GM12873 (cell line): Measurements from ENCODE around the gene ENAH.
A peak's percentile ranks its signal among the peaks of the same experiment; 100 is the strongest.

Experiments
- CTCF ChIP-seq: IDR thresholded peaks from 2 replicates; pipeline ENCODE4 v1.5.1; 2012; ENCODE audit warnings: low read depth, mild to moderate bottlenecking, moderate library complexity, low read length, control low read depth; ENCODE audit not compliant: insufficient read depth; ENCODE audit errors: missing control alignments

ENAH gene

GRCh38 chr1:225555821-225556220 lies 97.1 kb downstream of the ENAH start:
- TF ChIP-seq CTCF, result no peak

- peak; percentile 47 for TF ChIP-seq CTCF
Measured at GRCh38 chr1:225554216-225554812, 98.6 kb downstream of the ENAH start.

- TF ChIP-seq CTCF, result no peak
Measured at GRCh38 chr1:225549821-225550220, 103.1 kb downstream of the ENAH start.

GRCh38 chr1:225548140-225548857 lies 104.6 kb downstream of the ENAH start:
- TF ChIP-seq CTCF, result no peak

- TF ChIP-seq CTCF, result no peak
Measured at GRCh38 chr1:225545649-225546048, 107.3 kb downstream of the ENAH start.

- TF ChIP-seq CTCF, result no peak
Measured at GRCh38 chr1:225544924-225545323, 108.0 kb downstream of the ENAH start.

GRCh38 chr1:225544263-225544662 lies 108.7 kb downstream of the ENAH start:
- TF ChIP-seq CTCF, result no peak
